ENCODE data around the gene UBE2J2. TPM values are rescaled to one million over a fixed set of nuclear protein-coding genes. Genes with fewer than 3 reads are reported as not detected.

The UBE2J2 gene
- total and polyA plus RNA-seq, 10 donors: 39.1 to 69.7 (median 55.3) TPM

GRCh38 chr1:1307261-1307922 lies 33.7 kb upstream of the UBE2J2 start:
- intact Hi-C loops (cut with DNase I; ENCODE audit: low total_unique reads): no loop called here
- WGBS, 5 donors: 0 to 6% (median 1%) methylated on average over 17 to 83 of the region's 83 CpGs
- peak overlapping the region in 7 of 8 donors; percentile 95 to 99 (median 97) for H3K27ac ChIP-seq
- DNase-seq: peak; percentile 91
- H3K36me3 ChIP-seq: peaks cover 0 to 28% (median 18%) of the 10 kb centered on the region in 6 donors
- TF ChIP-seq POLR2AphosphoS5 (IDR thresholded peaks at IDR 0.05) (no peak), CTCF (IDR thresholded peaks at IDR 0.05 in 8 of 11, conservative IDR thresholded peaks at IDR 0.05 in 3 of 11) (no peak), POLR2A (IDR thresholded peaks at IDR 0.05) (no peak)
- H3K9me3 ChIP-seq: no peaks in the 10 kb centered on the region
- peak overlapping the region; percentile 62 to 97 (median 86) for H3K4me3 ChIP-seq
- no peaks in the 10 kb centered on the region for H3K27me3 ChIP-seq (replicated peaks in 1 of 7)
- H3K4me1 ChIP-seq: peaks cover 40 to 74% (median 54%) of the 10 kb centered on the region in 6 donors

- H3K27me3 ChIP-seq (replicated peaks in 1 of 7): no peaks in the 10 kb centered on the region
- peaks cover 40 to 74% (median 54%) of the 10 kb centered on the region in 6 donors for H3K4me1 ChIP-seq
- no peak for DNase-seq
- no peak for TF ChIP-seq POLR2AphosphoS5 (IDR thresholded peaks at IDR 0.05)
- no peak for TF ChIP-seq CTCF (IDR thresholded peaks at IDR 0.05 in 8 of 11, conservative IDR thresholded peaks at IDR 0.05 in 3 of 11)
- H3K4me3 ChIP-seq: peak overlapping the region; percentile 62 to 97 (median 86)
- no peaks in the 10 kb centered on the region for H3K9me3 ChIP-seq
- H3K36me3 ChIP-seq: peaks cover 0 to 22% (median 11%) of the 10 kb centered on the region in 6 donors
- H3K27ac ChIP-seq: peak overlapping the region in 5 of 8 donors; percentile 97 to 99 (median 98)
- 41 to 58% (median 52%) methylated on average over 21 to 27 of the region's 27 CpGs for WGBS, 5 donors
- intact Hi-C loops (cut with DNase I; ENCODE audit: low total_unique reads): no loop called here
Measured at GRCh38 chr1:1306661-1307260, 33.1 kb upstream of the UBE2J2 start.

GRCh38 chr1:1306070-1306660 lies 32.5 kb upstream of the UBE2J2 start:
- peaks cover 0 to 16% (median 5%) of the 10 kb centered on the region in 6 donors for H3K36me3 ChIP-seq
- peak overlapping the region in 6 of 8 donors; percentile 64 to 99 (median 79) for H3K27ac ChIP-seq
- WGBS, 5 donors: 15 to 48% (median 37%) methylated on average over 7 to 11 of the region's 11 CpGs
- H3K4me1 ChIP-seq: peaks cover 40 to 74% (median 54%) of the 10 kb centered on the region in 6 donors
- no peaks in the 10 kb centered on the region for H3K27me3 ChIP-seq (replicated peaks in 1 of 7)
- H3K4me3 ChIP-seq: peak overlapping the region in 7 of 8 donors; percentile 82 to 97 (median 87)
- H3K9me3 ChIP-seq: no peaks in the 10 kb centered on the region
- intact Hi-C loops (cut with DNase I; ENCODE audit: low total_unique reads): no loop called here
- TF ChIP-seq CTCF (IDR thresholded peaks at IDR 0.05 in 8 of 11, conservative IDR thresholded peaks at IDR 0.05 in 3 of 11) (peak in 1 of 11 experiments; percentile 10), POLR2AphosphoS5 (IDR thresholded peaks at IDR 0.05) (no peak), POLR2A (IDR thresholded peaks at IDR 0.05) (no peak)
- no peak for DNase-seq

Measured in spleen (tissue), 11 donors.